GM12892 (cell line): Measurements from ENCODE around the gene MATN4.

Experiments used
- DNase-seq: peaks from one replicate; pipeline ENCODE4 v3.0.0; 2011; ENCODE audit not compliant: insufficient read length
- FAIRE-seq: peaks from 2 replicates; lab custom pipeline; 2011; peaks lifted over from hg19 to GRCh38; lab: Jason Lieb, UNC
- POLR2A ChIP-seq: IDR thresholded peaks from 2 replicates; pipeline ENCODE4 v1.6.1; 2011; ENCODE audit warnings: low read depth, low read length, control low read depth
- POLR2AphosphoS5 ChIP-seq: IDR thresholded peaks from 2 replicates; pipeline ENCODE4 v1.6.1; 2011; ENCODE audit warnings: low read depth, low read length, control low read depth
- TAF1 ChIP-seq: IDR thresholded peaks from 2 replicates; pipeline ENCODE4 v1.6.1; 2011; ENCODE audit warnings: low read depth, mild to moderate bottlenecking, control low read depth, low read length, borderline replicate concordance

The MATN4 gene

GRCh38 chr20:45318948-45319347 is 10.8 kb upstream of the MATN4 start:
- no peak for DNase-seq
- TF ChIP-seq POLR2AphosphoS5 (no peak), POLR2A (no peak), TAF1 (no peak)
- no peak for FAIRE-seq

- FAIRE-seq (no peak), DNase-seq (no peak)
- TF ChIP-seq TAF1: no peak
- no peak for TF ChIP-seq POLR2A
- TF ChIP-seq POLR2AphosphoS5: no peak
Observed at GRCh38 chr20:45318386-45318939, 10.4 kb upstream of the MATN4 start.

- no peak for FAIRE-seq
- TF ChIP-seq POLR2A (no peak), POLR2AphosphoS5 (no peak), TAF1 (no peak)
- DNase-seq: no peak
Observed at GRCh38 chr20:45317826-45318225, 9.7 kb upstream of the MATN4 start.

- TF ChIP-seq TAF1 (no peak), POLR2A (no peak), POLR2AphosphoS5 (no peak)
- FAIRE-seq (no peak), DNase-seq (no peak)
Observed at GRCh38 chr20:45316150-45317080, 8.3 kb upstream of the MATN4 start.

GRCh38 chr20:45315672-45316071 is 7.6 kb upstream of the MATN4 start:
- no peak for TF ChIP-seq POLR2A
- no peak for TF ChIP-seq POLR2AphosphoS5
- no peak for TF ChIP-seq TAF1
- DNase-seq (no peak), FAIRE-seq (no peak)

- FAIRE-seq (no peak), DNase-seq (no peak)
- TF ChIP-seq POLR2A: no peak
- no peak for TF ChIP-seq POLR2AphosphoS5
Observed at GRCh38 chr20:45313943-45314342, 5.8 kb upstream of the MATN4 start.

- FAIRE-seq: no peak
- TF ChIP-seq POLR2AphosphoS5 (no peak), TAF1 (no peak), POLR2A (no peak)
Observed at GRCh38 chr20:45313065-45313695, 5.1 kb upstream of the MATN4 start.

GRCh38 chr20:45312241-45312640 is 4.1 kb upstream of the MATN4 start:
- DNase-seq (no peak), FAIRE-seq (no peak)
- TF ChIP-seq TAF1: no peak
- no peak for TF ChIP-seq POLR2A
- TF ChIP-seq POLR2AphosphoS5: no peak

More at GRCh38 chr20:45313065-45313695, 5.1 kb upstream of the MATN4 start:
- no peak for DNase-seq

GRCh38 chr20:45311589-45312211 is 3.6 kb upstream of the MATN4 start:
- no peak for TF ChIP-seq TAF1
- TF ChIP-seq POLR2AphosphoS5: no peak
- no peak for TF ChIP-seq POLR2A
- FAIRE-seq (no peak), DNase-seq (peak; percentile 87)

GRCh38 chr20:45309075-45309474 is 976 bp upstream of the MATN4 start:
- FAIRE-seq: no peak
- no peak for DNase-seq
- TF ChIP-seq POLR2AphosphoS5 (no peak), TAF1 (no peak), POLR2A (no peak)

- no peak for TF ChIP-seq TAF1
- no peak for TF ChIP-seq POLR2A
- no peak for TF ChIP-seq POLR2AphosphoS5
- no peak for FAIRE-seq
- DNase-seq: no peak
Observed at GRCh38 chr20:45307076-45307640, 941 bp downstream of the MATN4 start.
